ENCODE measurements around the gene WDR1. TPM values are rescaled to one million over a fixed set of nuclear protein-coding genes. Genes with fewer than 3 reads are reported as not detected.
A peak's percentile ranks its signal among the peaks of the same experiment; 100 is the strongest.

WDR1 gene
- total and polyA plus RNA-seq, 2 donors (not counting 1 experiment from before 2014, with no cell fraction given) = 331 to 751 TPM

- peaks cover 36% of the 10 kb centered on the region for H3K36me3 ChIP-seq (ENCODE audit: control insufficient read depth, insufficient read depth, low read length)
- H4K20me1 ChIP-seq (ENCODE audit: control insufficient read depth, extremely low read depth, insufficient read depth, low read length) = no peaks in the 10 kb centered on the region
- H3K27me3 ChIP-seq (ENCODE audit: control insufficient read depth, insufficient read depth, low read length) = no peaks in the 10 kb centered on the region
- H3K4me2 ChIP-seq (ENCODE audit: extremely low read depth, insufficient read depth, low read length) = peak overlapping the region; percentile 59
- DNase-seq (ENCODE audit: low read depth in 2 of 2) = no peak
- H3K9me3 ChIP-seq (ENCODE audit: control insufficient read depth, insufficient read depth, low read depth, low read length) = no peaks in the 10 kb centered on the region
- H3K79me2 ChIP-seq (ENCODE audit: control insufficient read depth, insufficient read depth, low read length) = peaks cover 95% of the 10 kb centered on the region
- peaks cover 50% of the 10 kb centered on the region for H3K4me1 ChIP-seq (ENCODE audit: control insufficient read depth, extremely low read depth, insufficient read depth, low read length)
- H3K27ac ChIP-seq (ENCODE audit: insufficient read depth, low read length) = peak overlapping the region; percentile 8
- TF ChIP-seq EZH2 (IDR thresholded peaks at IDR 0.05; ENCODE audit: low read length, missing control alignments) (no peak), CTCF (conservative IDR thresholded peaks at IDR 0.05 in 1 of 2, IDR thresholded peaks at IDR 0.05 in 1 of 2; ENCODE audit: low read depth in 1 of 2, low read length in 2 of 2) (no peak)
- H3K9ac ChIP-seq (ENCODE audit: insufficient read depth, low read length) = no peak overlapping the region
- no peak overlapping the region for H3K4me3 ChIP-seq (replicated peaks in 1 of 4; ENCODE audit: control extremely low read depth in 1 of 4, insufficient read depth in 1 of 4, low read depth in 3 of 4, low read length in 4 of 4)
- no peak overlapping the region for H2AFZ ChIP-seq (ENCODE audit: low read length)
Observed at GRCh38 chr4:10105421-10105820, 11.2 kb downstream of the WDR1 start.

DNA sequence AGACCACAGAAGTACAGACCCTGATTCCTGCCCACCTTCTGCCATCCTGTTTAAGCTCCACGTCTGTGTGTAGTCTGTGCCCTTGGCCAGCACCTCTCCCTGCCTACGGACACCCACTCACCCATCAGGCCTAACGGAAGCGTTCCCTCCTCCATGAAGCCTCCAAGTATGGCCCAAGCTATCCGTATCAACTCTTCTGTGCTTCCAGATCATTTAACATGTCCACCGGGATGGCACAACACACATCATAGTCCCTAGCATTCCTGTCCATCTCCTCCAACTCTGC, 11.7 kb downstream of the WDR1 start:
- H2AFZ ChIP-seq (ENCODE audit: low read length) = no peak overlapping the region
- H3K36me3 ChIP-seq (ENCODE audit: control insufficient read depth, insufficient read depth, low read length) = peaks cover 39% of the 10 kb centered on the region
- peak overlapping the region; percentile 8 for H3K27ac ChIP-seq (ENCODE audit: insufficient read depth, low read length)
- no peaks in the 10 kb centered on the region for H3K27me3 ChIP-seq (ENCODE audit: control insufficient read depth, insufficient read depth, low read length)
- no peak overlapping the region for H3K9ac ChIP-seq (ENCODE audit: insufficient read depth, low read length)
- H3K79me2 ChIP-seq (ENCODE audit: control insufficient read depth, insufficient read depth, low read length) = peaks cover 95% of the 10 kb centered on the region
- no peaks in the 10 kb centered on the region for H3K9me3 ChIP-seq (ENCODE audit: control insufficient read depth, insufficient read depth, low read depth, low read length)
- no peak for DNase-seq (ENCODE audit: low read depth in 2 of 2)
- H3K4me3 ChIP-seq (replicated peaks in 1 of 4; ENCODE audit: control extremely low read depth in 1 of 4, insufficient read depth in 1 of 4, low read depth in 3 of 4, low read length in 4 of 4) = no peak overlapping the region
- no peaks in the 10 kb centered on the region for H4K20me1 ChIP-seq (ENCODE audit: control insufficient read depth, extremely low read depth, insufficient read depth, low read length)
- TF ChIP-seq EZH2 (IDR thresholded peaks at IDR 0.05; ENCODE audit: low read length, missing control alignments) (no peak), CTCF (conservative IDR thresholded peaks at IDR 0.05 in 1 of 2, IDR thresholded peaks at IDR 0.05 in 1 of 2; ENCODE audit: low read depth in 1 of 2, low read length in 2 of 2) (no peak)
- peak overlapping the region; percentile 51 for H3K4me2 ChIP-seq (ENCODE audit: extremely low read depth, insufficient read depth, low read length)
- H3K4me1 ChIP-seq (ENCODE audit: control insufficient read depth, extremely low read depth, insufficient read depth, low read length) = peaks cover 50% of the 10 kb centered on the region

DNA sequence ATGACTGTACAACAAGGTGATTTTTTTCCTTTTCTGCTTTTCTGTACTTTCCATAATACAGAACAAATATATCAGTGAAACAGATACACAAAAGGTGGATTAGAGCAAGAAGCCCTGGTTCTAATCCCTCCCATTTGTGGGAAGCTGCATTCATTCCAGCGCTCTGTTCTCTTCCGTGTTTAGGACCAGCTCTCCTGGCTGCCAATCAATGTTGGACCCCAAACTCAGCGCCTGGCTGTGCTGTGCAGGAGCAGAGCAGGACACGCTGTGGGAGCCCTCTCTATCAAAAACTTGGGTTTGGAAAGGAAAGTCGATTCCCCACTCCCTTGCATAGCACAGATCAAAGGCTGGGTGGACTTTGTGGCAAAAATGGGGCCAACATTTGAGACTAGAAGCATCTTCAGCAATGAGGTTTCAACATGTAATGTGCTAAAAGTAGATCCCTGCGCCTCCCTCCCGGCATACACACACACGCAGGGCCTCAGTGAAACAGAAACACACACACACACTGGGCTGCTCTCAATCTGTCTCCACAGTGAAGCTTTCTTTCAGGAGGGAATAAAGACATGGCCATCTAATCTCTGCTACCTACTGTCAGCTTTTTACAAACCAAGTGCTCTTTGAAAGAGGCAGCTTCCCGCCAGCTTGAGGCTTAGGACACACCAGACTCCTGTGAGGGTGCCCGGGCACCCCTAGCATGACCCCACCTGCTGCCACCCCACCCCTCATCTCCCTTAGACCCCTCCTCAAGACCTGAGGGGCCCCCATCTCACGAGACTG, 12.2 kb downstream of the WDR1 start:
- Histone ChIP-seq H3K27me3 (ENCODE audit: control insufficient read depth, insufficient read depth, low read length) (no peaks in the 10 kb centered on the region), H3K4me1 (ENCODE audit: control insufficient read depth, extremely low read depth, insufficient read depth, low read length) (peaks cover 51% of the 10 kb centered on the region), H3K36me3 (ENCODE audit: control insufficient read depth, insufficient read depth, low read length) (peaks cover 37% of the 10 kb centered on the region), H3K9me3 (ENCODE audit: control insufficient read depth, insufficient read depth, low read depth, low read length) (no peaks in the 10 kb centered on the region), H3K79me2 (ENCODE audit: control insufficient read depth, insufficient read depth, low read length) (peaks cover 95% of the 10 kb centered on the region), H4K20me1 (ENCODE audit: control insufficient read depth, extremely low read depth, insufficient read depth, low read length) (no peaks in the 10 kb centered on the region), H3K4me3 (replicated peaks in 1 of 4; ENCODE audit: control extremely low read depth in 1 of 4, insufficient read depth in 1 of 4, low read depth in 3 of 4, low read length in 4 of 4) (peak overlapping the region in 1 of 4 experiments; percentile 25), H2AFZ (ENCODE audit: low read length) (no peak overlapping the region), H3K27ac (ENCODE audit: insufficient read depth, low read length) (peak overlapping the region; percentile 37), H3K9ac (ENCODE audit: insufficient read depth, low read length) (no peak overlapping the region), H3K4me2 (ENCODE audit: extremely low read depth, insufficient read depth, low read length) (peak overlapping the region; percentile 51)
- peak in 1 of 2 donors; percentile 43 for DNase-seq (ENCODE audit: low read depth in 2 of 2)
- TF ChIP-seq EZH2 (IDR thresholded peaks at IDR 0.05; ENCODE audit: low read length, missing control alignments) = no peak
- TF ChIP-seq CTCF (conservative IDR thresholded peaks at IDR 0.05 in 1 of 2, IDR thresholded peaks at IDR 0.05 in 1 of 2; ENCODE audit: low read depth in 1 of 2, low read length in 2 of 2) = no peak
